Right atrium auricular region (tissue), 2 donors: Measurements from ENCODE around the gene SYS1. TPM values are rescaled to one million over a fixed set of nuclear protein-coding genes. Genes with fewer than 3 reads are reported as not detected.

ENCODE experiments used
- DNase-seq: peaks from one replicate; pipeline ENCODE4 v3.0.0-alpha.2; 2019; ENCODE audit warnings: low spot score
- H3K27ac ChIP-seq, 2 donors: fragments of 200-600 bp; sonication (generic); 1 replicate in 1 of 2; 2 replicates in 1 of 2; pipeline ENCODE4 v1.5.1; 2016 to 2019
- H3K27me3 ChIP-seq, 2 donors: fragments of 200-600 bp; sonication (generic); one replicate each; pipeline versions ENCODE4 v1.5.1 to v1.6.0; 2017 to 2019
- H3K36me3 ChIP-seq: fragments of 200-600 bp; sonication (generic); one replicate; pipeline ENCODE4 v1.5.1; 2016
- H3K4me1 ChIP-seq, 2 donors: fragments of 200-600 bp; sonication (generic); one replicate each; pipeline versions ENCODE4 v1.5.1 to v1.6.0; 2017 to 2019
- H3K4me3 ChIP-seq, 2 donors: fragments of 200-600 bp; sonication (generic); 1 replicate in 1 of 2; 2 replicates in 1 of 2; pipeline ENCODE4 v1.5.1; 2017 to 2019; ENCODE audit warnings: mild to moderate bottlenecking in 1 of 2, moderate library complexity in 1 of 2
- H3K9me3 ChIP-seq, 2 donors: fragments of 200-600 bp; sonication (generic); one replicate each; pipeline ENCODE4 v1.5.1; 2019
- CTCF ChIP-seq, 2 donors: fragments of 200-600 bp; sonication (generic); IDR thresholded peaks; one replicate each; pipeline ENCODE4 v1.5.1; 2019; ENCODE audit warnings: antibody characterized with exemption in 2 of 2
- total RNA-seq, 2 donors: library from RNA; depleted of rRNA; stranded (reverse); fragments of >200 nt; gene quantifications; one replicate each; pipeline ENCODE4 v1.1.0, GENCODE V29; 2016

The SYS1 gene
- total RNA-seq, 2 donors from 2014 or later, result 31.7 to 41.9 TPM

GRCh38 chr20:45325371-45325770 is 37.6 kb upstream of the SYS1 start:
- no peak for TF ChIP-seq CTCF (IDR thresholded peaks at IDR 0.05)
- H3K36me3 ChIP-seq, result peaks cover 53% of the 10 kb centered on the region
- H3K9me3 ChIP-seq, result no peaks in the 10 kb centered on the region
- DNase-seq, result no peak
- H3K27ac ChIP-seq, result no peak overlapping the region
- no peaks in the 10 kb centered on the region for H3K27me3 ChIP-seq
- H3K4me3 ChIP-seq, result no peak overlapping the region
- no peaks in the 10 kb centered on the region for H3K4me1 ChIP-seq

- no peaks in the 10 kb centered on the region for H3K27me3 ChIP-seq
- no peak for TF ChIP-seq CTCF (IDR thresholded peaks at IDR 0.05)
- H3K27ac ChIP-seq, result no peak overlapping the region
- no peaks in the 10 kb centered on the region for H3K4me1 ChIP-seq
- H3K9me3 ChIP-seq, result no peaks in the 10 kb centered on the region
- H3K4me3 ChIP-seq, result no peak overlapping the region
- H3K36me3 ChIP-seq, result peaks cover 83% of the 10 kb centered on the region
- DNase-seq, result no peak
Measured at GRCh38 chr20:45328451-45328850, 34.5 kb upstream of the SYS1 start.

- Histone ChIP-seq H3K4me3 (no peak overlapping the region), H3K27me3 (no peaks in the 10 kb centered on the region), H3K4me1 (no peaks in the 10 kb centered on the region), H3K27ac (no peak overlapping the region), H3K9me3 (no peaks in the 10 kb centered on the region), H3K36me3 (peaks cover 90% of the 10 kb centered on the region)
- DNase-seq, result no peak
- no peak for TF ChIP-seq CTCF (IDR thresholded peaks at IDR 0.05)
Measured at GRCh38 chr20:45329497-45330319, 33.2 kb upstream of the SYS1 start.

- no peak for DNase-seq
- no peak for TF ChIP-seq CTCF (IDR thresholded peaks at IDR 0.05)
- Histone ChIP-seq H3K4me1 (no peaks in the 10 kb centered on the region), H3K36me3 (peaks cover 90% of the 10 kb centered on the region), H3K9me3 (no peaks in the 10 kb centered on the region), H3K27me3 (no peaks in the 10 kb centered on the region), H3K27ac (no peak overlapping the region), H3K4me3 (no peak overlapping the region)
Measured at GRCh38 chr20:45330476-45330875, 32.5 kb upstream of the SYS1 start.

GRCh38 chr20:45336530-45337366 is 26.2 kb upstream of the SYS1 start:
- peak overlapping the region; percentile 96 to 97 for H3K27ac ChIP-seq
- TF ChIP-seq CTCF (IDR thresholded peaks at IDR 0.05), result no peak
- H3K27me3 ChIP-seq, result no peaks in the 10 kb centered on the region
- no peaks in the 10 kb centered on the region for H3K9me3 ChIP-seq
- peaks cover 60% of the 10 kb centered on the region for H3K36me3 ChIP-seq
- peaks cover 0 to 62% of the 10 kb centered on the region in 2 donors for H3K4me1 ChIP-seq
- no peak overlapping the region for H3K4me3 ChIP-seq
- DNase-seq, result peak; percentile 76
